LNCAP (cell line): ENCODE data around the gene TXNL4A.

Experiments used
- CTCF ChIP-seq: fragments of 450-650 bp; IDR thresholded peaks from 2 replicates; pipeline ENCODE4 v1.5.1; 2017; ENCODE audit warnings: mild to moderate bottlenecking

Gene TXNL4A

GRCh38 chr18:79945118-79946042 lies 43.0 kb downstream of the TXNL4A start:
- TF ChIP-seq CTCF: no peak

- no peak for TF ChIP-seq CTCF
These were observed 43.6 kb downstream of the TXNL4A start for GRCh38 chr18:79944746-79945117.

- TF ChIP-seq CTCF: no peak
These were observed 44.1 kb downstream of the TXNL4A start for GRCh38 chr18:79944126-79944731.

- no peak for TF ChIP-seq CTCF
These were observed 44.7 kb downstream of the TXNL4A start for GRCh38 chr18:79943608-79944125.

- TF ChIP-seq CTCF: no peak
These were observed 45.4 kb downstream of the TXNL4A start for GRCh38 chr18:79942786-79943607.

- no peak for TF ChIP-seq CTCF
These were observed 46.2 kb downstream of the TXNL4A start for GRCh38 chr18:79942211-79942610.

GRCh38 chr18:79941473-79942119 lies 46.8 kb downstream of the TXNL4A start:
- TF ChIP-seq CTCF: no peak
